Measurements from ENCODE around the gene CCDC192. TPM values are rescaled to one million over a fixed set of nuclear protein-coding genes. Genes with fewer than 3 reads are reported as not detected.

CCDC192 gene, protein sequence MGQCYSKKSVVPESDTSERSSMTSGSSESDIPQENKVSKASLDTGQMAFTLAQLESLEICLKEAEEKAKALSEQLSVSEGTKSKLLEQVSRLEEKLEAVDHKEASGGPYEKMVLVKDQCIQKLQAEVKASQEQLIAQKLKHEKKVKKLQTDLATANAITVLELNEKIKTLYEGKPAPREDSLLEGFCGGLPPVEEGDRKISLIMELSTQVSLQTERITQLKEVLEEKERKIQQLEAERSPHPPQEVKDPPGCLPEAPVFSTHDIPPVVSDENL
- total RNA-seq (2012; rRNA removed): not detected in 2 replicates
- polyA plus RNA-seq (2012; rRNA removed): not detected in 2 replicates
- not detected in 2 replicates for polyA plus RNA-seq (2012; cell fraction: cytosol; rRNA removed)
- polyA plus RNA-seq (2012; cell fraction: nucleus; rRNA removed; ENCODE audit: low replicate concordance): not detected in 2 replicates
- Bru-seq, nascent RNA: percentile 2 among the genes with signal in this experiment
- BruChase-seq, experiment 1, labeled RNA remaining after a 6-hour chase: percentile 2 among the genes with signal in this experiment
- percentile 3 among the genes with signal in this experiment for BruChase-seq, experiment 2, labeled RNA remaining after a 2-hour chase
- long read RNA-seq: 0 reads

DNA sequence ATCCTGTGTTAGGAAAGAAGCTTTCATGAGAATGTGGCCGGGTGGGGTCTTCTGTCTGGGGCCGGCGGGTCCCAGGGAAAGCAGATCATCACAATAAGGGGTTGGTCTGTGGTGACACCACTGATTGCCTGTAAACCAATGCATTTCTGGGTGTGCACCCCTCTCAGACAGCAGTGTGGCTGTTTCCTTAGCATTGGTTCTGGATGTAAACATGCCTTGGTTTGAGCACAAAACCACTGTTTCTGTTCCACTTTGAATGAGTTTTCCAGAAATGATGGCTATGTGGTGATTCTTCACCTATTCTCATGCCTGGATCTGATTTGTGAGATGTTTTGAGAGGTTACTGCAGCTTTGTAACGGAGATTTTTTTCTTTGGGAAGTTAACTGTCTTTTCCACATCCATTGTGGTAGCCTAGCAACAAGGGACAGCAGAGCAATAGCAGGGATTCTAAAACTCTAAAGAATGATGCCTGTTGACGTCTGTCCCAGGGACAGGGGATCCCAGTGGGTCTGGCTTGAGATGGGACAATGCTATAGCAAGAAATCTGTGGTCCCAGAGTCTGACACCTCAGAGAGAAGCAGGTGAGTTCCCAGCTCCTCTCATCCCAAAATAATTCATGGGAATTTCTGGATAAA, at the start of gene CCDC192:
Gene CCDC192, plus strand, starts transcription at position 466 of the 636 bp plus-strand sequence. Its CDS starts 55 bp downstream, at position 521.
- DNase-seq: no peak
- H3K9me1 ChIP-seq (ENCODE audit: insufficient read depth, low read length): no peaks in the 10 kb centered on the region
- H3K36me3 ChIP-seq (ENCODE audit: control insufficient read depth, insufficient read depth, low read length): no peaks in the 10 kb centered on the region
- in situ Hi-C loops (cut with MboI; ENCODE audit: low sequenced_read_pairs): no loop called here
- no peaks in the 10 kb centered on the region for H3K27me3 ChIP-seq (ENCODE audit: control insufficient read depth, insufficient read depth, low read length)
- intact Hi-C loops (cut with micrococcal nuclease): no loop called here
- no peak within 1 kb of the TSS for H2AFZ ChIP-seq (replicated peaks; ENCODE audit: low read length, poor library complexity)
- H3K9me3 ChIP-seq (ENCODE audit: control insufficient read depth, insufficient read depth, low read length): no peaks in the 10 kb centered on the region
- H3K14ac ChIP-seq (replicated peaks; ENCODE audit: low read depth, low read length): no peak within 1 kb of the TSS
- H4K5ac ChIP-seq (ENCODE audit: low read depth, low read length): no peak within 1 kb of the TSS
- dilution Hi-C loops (cut with HindIII; ENCODE audit: low sequenced_read_pairs, unreplicated experiment): no loop called here
- no peak within 1 kb of the TSS for H3K4ac ChIP-seq (ENCODE audit: low read depth, low read length)
- H3K27ac ChIP-seq (ENCODE audit: insufficient read depth, low read length): no peak within 1 kb of the TSS
- no peak within 1 kb of the TSS for H2AK9ac ChIP-seq (replicated peaks; ENCODE audit: low read depth, low read length, poor library complexity)
- H3K79me1 ChIP-seq (ENCODE audit: low read depth in 1 of 2, low read length in 2 of 2): no peaks in the 10 kb centered on the region
- H3K4me1 ChIP-seq (ENCODE audit: control insufficient read depth, insufficient read depth, low read length): peaks cover 4% of the 10 kb centered on the region; the same call in 1 of the 2 replicates
- ChIA-PET CTCF (no interaction called here), POLR2A (ENCODE audit: unreplicated experiment) (no interaction called here)
- no peak within 1 kb of the TSS for H3K4me2 ChIP-seq (ENCODE audit: low read depth, low read length)
- no peak within 1 kb of the TSS for H3K18ac ChIP-seq (ENCODE audit: low read depth, low read length)
- ATAC-seq (ENCODE audit: low read depth): no peak
- H4K8ac ChIP-seq (ENCODE audit: low read depth in 2 of 2, low read length in 2 of 2): no peak within 1 kb of the TSS
- no TSS peak for BruUV-seq (replicated peaks)
- no peak within 1 kb of the TSS for H3K23ac ChIP-seq (ENCODE audit: low read depth, low read length)
- no peak within 1 kb of the TSS for H2AK5ac ChIP-seq (ENCODE audit: low read depth, low read length)
- WGBS, 2 experiments (ENCODE audit: extremely low coverage in 2 of 2, insufficient read length in 1 of 2): 72% methylated on average over 3 of the region's 5 CpGs; no CpG with 5 or more reads in 1 of the 2 experiments
- no peaks in the 10 kb centered on the region for H4K20me1 ChIP-seq (ENCODE audit: insufficient read depth, low read length)
- H3K9ac ChIP-seq (ENCODE audit: low read depth, low read length): no peak within 1 kb of the TSS
- no peak within 1 kb of the TSS for H2BK120ac ChIP-seq (ENCODE audit: low read depth, low read length)
- H3K56ac ChIP-seq (ENCODE audit: extremely low read depth, insufficient read depth, low read length): no peak within 1 kb of the TSS
- no peak within 1 kb of the TSS for H2BK5ac ChIP-seq (ENCODE audit: low read depth, low read length, poor library complexity, severe bottlenecking)
- H2BK20ac ChIP-seq (ENCODE audit: low read depth, low read length): no peak within 1 kb of the TSS
- H2BK15ac ChIP-seq (ENCODE audit: low read depth, low read length): no peak within 1 kb of the TSS
- no peak within 1 kb of the TSS for H3K4me3 ChIP-seq (ENCODE audit: insufficient read depth, low read depth, low read length)
- no peak within 1 kb of the TSS for H4K91ac ChIP-seq (ENCODE audit: insufficient read depth, low read depth, low read length)
- TF ChIP-seq POLR2A (IDR thresholded peaks at IDR 0.05; ENCODE audit: low read depth, low read length) (no peak), RFX5 (IDR thresholded peaks at IDR 0.05; ENCODE audit: low read depth, low read length) (no peak), FOS (IDR thresholded peaks at IDR 0.05; ENCODE audit: low read depth, low read length) (no peak), CEBPB (IDR thresholded peaks at IDR 0.05; ENCODE audit: low read depth, low read length) (no peak), SMC3 (IDR thresholded peaks at IDR 0.05; ENCODE audit: low read depth, low read length) (no peak), MXI1 (IDR thresholded peaks at IDR 0.05; ENCODE audit: borderline replicate concordance, low read depth, low read length) (no peak), RAD21 (IDR thresholded peaks at IDR 0.05; ENCODE audit: low read length) (no peak), BHLHE40 (IDR thresholded peaks at IDR 0.05; ENCODE audit: low read depth, low read length) (no peak), MAZ (IDR thresholded peaks at IDR 0.05; ENCODE audit: borderline replicate concordance, low read depth, low read length) (no peak), CHD1 (IDR thresholded peaks at IDR 0.05; ENCODE audit: low read depth, low read length) (no peak)
- TF ChIP-seq, protein P1, sequence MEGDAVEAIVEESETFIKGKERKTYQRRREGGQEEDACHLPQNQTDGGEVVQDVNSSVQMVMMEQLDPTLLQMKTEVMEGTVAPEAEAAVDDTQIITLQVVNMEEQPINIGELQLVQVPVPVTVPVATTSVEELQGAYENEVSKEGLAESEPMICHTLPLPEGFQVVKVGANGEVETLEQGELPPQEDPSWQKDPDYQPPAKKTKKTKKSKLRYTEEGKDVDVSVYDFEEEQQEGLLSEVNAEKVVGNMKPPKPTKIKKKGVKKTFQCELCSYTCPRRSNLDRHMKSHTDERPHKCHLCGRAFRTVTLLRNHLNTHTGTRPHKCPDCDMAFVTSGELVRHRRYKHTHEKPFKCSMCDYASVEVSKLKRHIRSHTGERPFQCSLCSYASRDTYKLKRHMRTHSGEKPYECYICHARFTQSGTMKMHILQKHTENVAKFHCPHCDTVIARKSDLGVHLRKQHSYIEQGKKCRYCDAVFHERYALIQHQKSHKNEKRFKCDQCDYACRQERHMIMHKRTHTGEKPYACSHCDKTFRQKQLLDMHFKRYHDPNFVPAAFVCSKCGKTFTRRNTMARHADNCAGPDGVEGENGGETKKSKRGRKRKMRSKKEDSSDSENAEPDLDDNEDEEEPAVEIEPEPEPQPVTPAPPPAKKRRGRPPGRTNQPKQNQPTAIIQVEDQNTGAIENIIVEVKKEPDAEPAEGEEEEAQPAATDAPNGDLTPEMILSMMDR (conservative IDR thresholded peaks at IDR 0.05; ENCODE audit: low read depth, low read length): no peak
- TF ChIP-seq, protein P2, sequence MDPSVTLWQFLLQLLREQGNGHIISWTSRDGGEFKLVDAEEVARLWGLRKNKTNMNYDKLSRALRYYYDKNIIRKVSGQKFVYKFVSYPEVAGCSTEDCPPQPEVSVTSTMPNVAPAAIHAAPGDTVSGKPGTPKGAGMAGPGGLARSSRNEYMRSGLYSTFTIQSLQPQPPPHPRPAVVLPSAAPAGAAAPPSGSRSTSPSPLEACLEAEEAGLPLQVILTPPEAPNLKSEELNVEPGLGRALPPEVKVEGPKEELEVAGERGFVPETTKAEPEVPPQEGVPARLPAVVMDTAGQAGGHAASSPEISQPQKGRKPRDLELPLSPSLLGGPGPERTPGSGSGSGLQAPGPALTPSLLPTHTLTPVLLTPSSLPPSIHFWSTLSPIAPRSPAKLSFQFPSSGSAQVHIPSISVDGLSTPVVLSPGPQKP (IDR thresholded peaks at IDR 0.05; ENCODE audit: borderline replicate concordance, low read depth, low read length): no peak
- TF ChIP-seq, protein P3, sequence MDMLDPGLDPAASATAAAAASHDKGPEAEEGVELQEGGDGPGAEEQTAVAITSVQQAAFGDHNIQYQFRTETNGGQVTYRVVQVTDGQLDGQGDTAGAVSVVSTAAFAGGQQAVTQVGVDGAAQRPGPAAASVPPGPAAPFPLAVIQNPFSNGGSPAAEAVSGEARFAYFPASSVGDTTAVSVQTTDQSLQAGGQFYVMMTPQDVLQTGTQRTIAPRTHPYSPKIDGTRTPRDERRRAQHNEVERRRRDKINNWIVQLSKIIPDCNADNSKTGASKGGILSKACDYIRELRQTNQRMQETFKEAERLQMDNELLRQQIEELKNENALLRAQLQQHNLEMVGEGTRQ (IDR thresholded peaks at IDR 0.05; ENCODE audit: low read depth, low read length): no peak

All from IMR-90 (cell line).